Measurements from ENCODE around the gene CCNY.

- no peak for TF ChIP-seq CTCF (IDR thresholded peaks at IDR 0.05)
- no peak for TF ChIP-seq ZFX (IDR thresholded peaks at IDR 0.05; ENCODE audit: borderline replicate concordance)
Observed at GRCh38 chr10:35363587-35363986, 27.3 kb downstream of the CCNY start.
